Activated T-helper 1 cell treated with anti-CD3 and anti-CD28 coated beads, Interleukin-12 subunit alpha, Interleukin-12 subunit beta, Interleukin-2, Interleukin-4 antibody, amounts not matched to agents 30 ng/mL and 10 ng/mL and 1 ng/mL, durations not matched to agents 14 hours and 24 hours and 36 hours (primary cell): Measurements from ENCODE around the gene LCN6. TPM values are rescaled to one million over a fixed set of nuclear protein-coding genes. Genes with fewer than 3 reads are reported as not detected.
A peak's percentile ranks its signal among the peaks of the same experiment; 100 is the strongest.
"Not testable (repeated sequence)": the region's sequence is repeated elsewhere in the genome, so short reads cannot be mapped to it uniquely, and the experiment has no call there.

Experiments used
- DNase-seq: peaks from one replicate; pipeline ENCODE4 v3.0.0; 2021; ENCODE audit warnings: low spot score
- H3K27ac Mint-ChIP-seq: one replicate; pipeline ENCODE4 v1.8.0; 2021; ENCODE audit warnings: mild to moderate bottlenecking, mixed read lengths
- H3K27me3 Mint-ChIP-seq: one replicate; pipeline ENCODE4 v1.8.0; 2022; ENCODE audit warnings: mild to moderate bottlenecking, moderate library complexity, mixed read lengths; ENCODE audit not compliant: insufficient read depth
- H3K36me3 Mint-ChIP-seq: one replicate; pipeline ENCODE4 v1.8.0; 2021; ENCODE audit warnings: low read depth, mixed read lengths
- H3K4me1 Mint-ChIP-seq: one replicate; pipeline ENCODE4 v1.8.0; 2021; ENCODE audit warnings: low read depth, mixed read lengths
- H3K4me3 Mint-ChIP-seq: one replicate; pipeline ENCODE4 v1.8.0; 2021; ENCODE audit warnings: mild to moderate bottlenecking, moderate library complexity, mixed read lengths
- H3K9me3 Mint-ChIP-seq: one replicate; pipeline ENCODE4 v1.8.0; 2021; ENCODE audit warnings: mixed read lengths
- intact Hi-C: fragments of 100-400 bp; cut with micrococcal nuclease; formaldehyde crosslinking; loops from one replicate; pipeline ENCODE4 v1.15.1; 2024
- total RNA-seq: library from RNA; stranded (reverse); gene quantifications from 2 replicates; pipeline ENCODE4 v1.2.3, GENCODE V29; 2022

LCN6 gene
- total RNA-seq, 1 donor from 2014 or later: not detected

GRCh38 chr9:136709454-136710109 lies 38.7 kb downstream of the LCN6 start:
- Mint-ChIP-seq H3K4me1 (no peaks in the 10 kb centered on the region), H3K27me3 (peaks cover 37% of the 10 kb centered on the region), H3K9me3 (no peaks in the 10 kb centered on the region), H3K4me3 (no peak overlapping the region), H3K27ac (no peak overlapping the region), H3K36me3 (no peaks in the 10 kb centered on the region)
- no peak for DNase-seq
- intact Hi-C loops: no loop called here

- Mint-ChIP-seq H3K27ac (no peak overlapping the region), H3K4me3 (no peak overlapping the region), H3K27me3 (peaks cover 34% of the 10 kb centered on the region), H3K4me1 (no peaks in the 10 kb centered on the region), H3K36me3 (no peaks in the 10 kb centered on the region), H3K9me3 (no peaks in the 10 kb centered on the region)
- DNase-seq: no peak
- intact Hi-C loops: no loop called here
Measured at GRCh38 chr9:136707849-136708517, 40.3 kb downstream of the LCN6 start.

GRCh38 chr9:136707011-136707410 lies 41.3 kb downstream of the LCN6 start:
- Mint-ChIP-seq H3K4me1 (peaks cover under 1% of the 10 kb centered on the region), H3K9me3 (no peaks in the 10 kb centered on the region), H3K4me3 (no peak overlapping the region), H3K27ac (no peak overlapping the region), H3K27me3 (peaks cover 42% of the 10 kb centered on the region), H3K36me3 (no peaks in the 10 kb centered on the region)
- no peak for DNase-seq
- intact Hi-C loops: no loop called here

- peaks cover 15% of the 10 kb centered on the region for H3K4me1 Mint-ChIP-seq
- H3K36me3 Mint-ChIP-seq: no peaks in the 10 kb centered on the region
- H3K27ac Mint-ChIP-seq: no peak overlapping the region
- no peaks in the 10 kb centered on the region for H3K9me3 Mint-ChIP-seq
- no peak for DNase-seq
- H3K4me3 Mint-ChIP-seq: no peak overlapping the region
- intact Hi-C loops: no loop called here
- H3K27me3 Mint-ChIP-seq: peaks cover 31% of the 10 kb centered on the region
Measured at GRCh38 chr9:136705564-136705963, 42.8 kb downstream of the LCN6 start.

GRCh38 chr9:136704741-136705140 lies 43.6 kb downstream of the LCN6 start:
- H3K4me3 Mint-ChIP-seq, H3K36me3 Mint-ChIP-seq, H3K27ac Mint-ChIP-seq, H3K9me3 Mint-ChIP-seq, intact Hi-C loops, DNase-seq: not testable (repeated sequence)
- H3K4me1 Mint-ChIP-seq: peaks cover 20% of the 10 kb centered on the region
- H3K27me3 Mint-ChIP-seq: peaks cover 30% of the 10 kb centered on the region

GRCh38 chr9:136703276-136703860 lies 45.0 kb downstream of the LCN6 start:
- DNase-seq: no peak
- Mint-ChIP-seq H3K4me3 (no peak overlapping the region), H3K27me3 (peaks cover 36% of the 10 kb centered on the region), H3K4me1 (peaks cover 20% of the 10 kb centered on the region), H3K9me3 (no peaks in the 10 kb centered on the region), H3K27ac (no peak overlapping the region), H3K36me3 (no peaks in the 10 kb centered on the region)
- intact Hi-C loops: no loop called here

GRCh38 chr9:136701668-136702053 lies 46.7 kb downstream of the LCN6 start:
- H3K9me3 Mint-ChIP-seq: no peaks in the 10 kb centered on the region
- no peaks in the 10 kb centered on the region for H3K36me3 Mint-ChIP-seq
- H3K4me1 Mint-ChIP-seq: peaks cover 20% of the 10 kb centered on the region
- peak overlapping the region; percentile 95 for H3K27ac Mint-ChIP-seq
- H3K27me3 Mint-ChIP-seq: peaks cover 37% of the 10 kb centered on the region
- H3K4me3 Mint-ChIP-seq: peak overlapping the region; percentile 77
- intact Hi-C loops: loop anchor here (1.0 kb wide), 2 partner anchors 27 to 162 kb away; no protein-coding TSS in a partner anchor
- no peak for DNase-seq

- Mint-ChIP-seq H3K36me3 (no peaks in the 10 kb centered on the region), H3K27me3 (peaks cover 36% of the 10 kb centered on the region), H3K27ac (peak overlapping the region; percentile 95), H3K4me3 (peak overlapping the region; percentile 77), H3K9me3 (no peaks in the 10 kb centered on the region), H3K4me1 (peaks cover 20% of the 10 kb centered on the region)
- intact Hi-C loops: loop anchor here (1.0 kb wide), 2 partner anchors 27 to 162 kb away; no protein-coding TSS in a partner anchor
- peak; percentile 54 for DNase-seq
Measured at GRCh38 chr9:136700959-136701667, 47.2 kb downstream of the LCN6 start.

GRCh38 chr9:136700304-136700703 lies 48.0 kb downstream of the LCN6 start:
- Mint-ChIP-seq H3K27ac (no peak overlapping the region), H3K4me3 (peak overlapping the region; percentile 77), H3K36me3 (no peaks in the 10 kb centered on the region), H3K9me3 (no peaks in the 10 kb centered on the region), H3K4me1 (peaks cover 20% of the 10 kb centered on the region), H3K27me3 (peaks cover 29% of the 10 kb centered on the region)
- intact Hi-C loops: no loop called here
- no peak for DNase-seq

- Mint-ChIP-seq H3K4me1 (peaks cover 20% of the 10 kb centered on the region), H3K4me3 (no peak overlapping the region), H3K9me3 (no peaks in the 10 kb centered on the region), H3K27ac (no peak overlapping the region), H3K36me3 (no peaks in the 10 kb centered on the region), H3K27me3 (peaks cover 21% of the 10 kb centered on the region)
- no peak for DNase-seq
- intact Hi-C loops: no loop called here
Measured at GRCh38 chr9:136698635-136699246, 49.6 kb downstream of the LCN6 start.

- Mint-ChIP-seq H3K27ac (no peak overlapping the region), H3K36me3 (no peaks in the 10 kb centered on the region), H3K27me3 (peaks cover 21% of the 10 kb centered on the region), H3K9me3 (no peaks in the 10 kb centered on the region), H3K4me1 (peaks cover 20% of the 10 kb centered on the region), H3K4me3 (no peak overlapping the region)
- DNase-seq: no peak
- intact Hi-C loops: no loop called here
Measured at GRCh38 chr9:136697821-136698526, 50.4 kb downstream of the LCN6 start.

- DNase-seq: no peak
- H3K4me3 Mint-ChIP-seq: no peak overlapping the region
- H3K27me3 Mint-ChIP-seq: peaks cover 18% of the 10 kb centered on the region
- intact Hi-C loops: no loop called here
- no peak overlapping the region for H3K27ac Mint-ChIP-seq
- H3K9me3 Mint-ChIP-seq: no peaks in the 10 kb centered on the region
- peaks cover 20% of the 10 kb centered on the region for H3K4me1 Mint-ChIP-seq
- H3K36me3 Mint-ChIP-seq: no peaks in the 10 kb centered on the region
Measured at GRCh38 chr9:136697146-136697820, 51.0 kb downstream of the LCN6 start.
